Fibroblast of the aortic adventitia (primary cell): ENCODE results near the gene DPM2. TPM values are rescaled to one million over a fixed set of nuclear protein-coding genes. Genes with fewer than 3 reads are reported as not detected.

ENCODE experiments used
- DNase-seq: peaks from one replicate; pipeline ENCODE4 v3.0.0-alpha.2; 2010; ENCODE audit warnings: low read depth
- H3K4me3 ChIP-seq: 2 replicates; pipeline ENCODE4 v1.5.1; 2011; ENCODE audit warnings: low read depth, mild to moderate bottlenecking, control low read depth, low read length, moderate library complexity
- total RNA-seq: library from RNA; depleted of rRNA; stranded (reverse); fragments of >200 nt; gene quantifications from 2 replicates; pipeline ENCODE4 v1.2.3, GENCODE V29; 2012; ENCODE audit warnings: low replicate concordance
- TF ChIP-seq, protein P1 (sequence below): IDR thresholded peaks from 2 replicates; pipeline ENCODE4 v1.5.1; 2011; ENCODE audit warnings: mild to moderate bottlenecking, low read length, control low read depth, inconsistent platforms; ENCODE audit not compliant: insufficient read depth

Gene DPM2
- total RNA-seq, 1 donor, result 19.9 TPM

DNA sequence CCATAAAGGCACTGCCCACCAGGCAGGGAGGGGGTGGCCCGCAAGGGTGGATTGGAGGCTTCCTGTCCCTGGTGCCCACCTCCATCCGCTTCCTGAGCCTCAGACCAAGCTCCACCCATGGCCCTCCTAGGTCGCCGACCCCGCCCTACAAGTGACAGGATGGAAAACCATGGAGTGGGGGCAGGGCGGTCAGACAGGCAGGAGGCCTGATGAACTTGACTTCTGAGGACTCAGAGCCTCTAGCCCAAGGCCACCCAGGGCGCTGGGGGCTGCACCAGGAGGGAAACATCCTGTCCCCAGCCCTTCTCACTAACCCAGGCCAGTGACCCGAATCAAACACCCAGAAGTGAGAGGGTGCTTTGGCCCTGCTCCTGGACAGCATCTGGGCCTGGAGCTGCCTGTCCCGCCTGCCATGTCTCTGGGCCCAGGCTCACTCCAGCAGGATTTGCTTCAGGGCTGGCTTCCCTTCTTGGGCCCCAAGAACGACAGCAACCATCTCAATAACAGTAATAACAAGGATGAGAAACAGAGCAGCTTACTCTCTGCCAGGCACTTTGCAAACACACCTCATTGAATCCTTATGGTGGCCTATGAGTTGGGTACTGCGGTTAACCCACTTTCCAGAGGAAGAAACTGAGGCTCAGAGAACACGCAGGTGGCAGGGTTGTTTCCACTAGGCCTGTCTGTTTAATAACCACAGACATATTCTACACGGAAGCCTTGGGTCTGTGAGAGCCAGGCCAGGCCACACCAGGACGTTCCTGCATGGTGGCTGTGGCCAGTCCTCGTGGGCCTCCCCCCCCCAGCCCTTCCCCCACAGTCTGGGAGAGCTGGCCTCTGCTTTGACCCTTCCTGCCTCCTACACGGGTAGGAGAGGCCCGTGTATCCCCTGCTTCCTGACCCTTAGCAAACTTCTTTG, 33.8 kb downstream of the DPM2 start:
- TF ChIP-seq, protein P1, sequence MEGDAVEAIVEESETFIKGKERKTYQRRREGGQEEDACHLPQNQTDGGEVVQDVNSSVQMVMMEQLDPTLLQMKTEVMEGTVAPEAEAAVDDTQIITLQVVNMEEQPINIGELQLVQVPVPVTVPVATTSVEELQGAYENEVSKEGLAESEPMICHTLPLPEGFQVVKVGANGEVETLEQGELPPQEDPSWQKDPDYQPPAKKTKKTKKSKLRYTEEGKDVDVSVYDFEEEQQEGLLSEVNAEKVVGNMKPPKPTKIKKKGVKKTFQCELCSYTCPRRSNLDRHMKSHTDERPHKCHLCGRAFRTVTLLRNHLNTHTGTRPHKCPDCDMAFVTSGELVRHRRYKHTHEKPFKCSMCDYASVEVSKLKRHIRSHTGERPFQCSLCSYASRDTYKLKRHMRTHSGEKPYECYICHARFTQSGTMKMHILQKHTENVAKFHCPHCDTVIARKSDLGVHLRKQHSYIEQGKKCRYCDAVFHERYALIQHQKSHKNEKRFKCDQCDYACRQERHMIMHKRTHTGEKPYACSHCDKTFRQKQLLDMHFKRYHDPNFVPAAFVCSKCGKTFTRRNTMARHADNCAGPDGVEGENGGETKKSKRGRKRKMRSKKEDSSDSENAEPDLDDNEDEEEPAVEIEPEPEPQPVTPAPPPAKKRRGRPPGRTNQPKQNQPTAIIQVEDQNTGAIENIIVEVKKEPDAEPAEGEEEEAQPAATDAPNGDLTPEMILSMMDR, result no peak
- H3K4me3 ChIP-seq, result no peak overlapping the region
- DNase-seq, result no peak

DNA sequence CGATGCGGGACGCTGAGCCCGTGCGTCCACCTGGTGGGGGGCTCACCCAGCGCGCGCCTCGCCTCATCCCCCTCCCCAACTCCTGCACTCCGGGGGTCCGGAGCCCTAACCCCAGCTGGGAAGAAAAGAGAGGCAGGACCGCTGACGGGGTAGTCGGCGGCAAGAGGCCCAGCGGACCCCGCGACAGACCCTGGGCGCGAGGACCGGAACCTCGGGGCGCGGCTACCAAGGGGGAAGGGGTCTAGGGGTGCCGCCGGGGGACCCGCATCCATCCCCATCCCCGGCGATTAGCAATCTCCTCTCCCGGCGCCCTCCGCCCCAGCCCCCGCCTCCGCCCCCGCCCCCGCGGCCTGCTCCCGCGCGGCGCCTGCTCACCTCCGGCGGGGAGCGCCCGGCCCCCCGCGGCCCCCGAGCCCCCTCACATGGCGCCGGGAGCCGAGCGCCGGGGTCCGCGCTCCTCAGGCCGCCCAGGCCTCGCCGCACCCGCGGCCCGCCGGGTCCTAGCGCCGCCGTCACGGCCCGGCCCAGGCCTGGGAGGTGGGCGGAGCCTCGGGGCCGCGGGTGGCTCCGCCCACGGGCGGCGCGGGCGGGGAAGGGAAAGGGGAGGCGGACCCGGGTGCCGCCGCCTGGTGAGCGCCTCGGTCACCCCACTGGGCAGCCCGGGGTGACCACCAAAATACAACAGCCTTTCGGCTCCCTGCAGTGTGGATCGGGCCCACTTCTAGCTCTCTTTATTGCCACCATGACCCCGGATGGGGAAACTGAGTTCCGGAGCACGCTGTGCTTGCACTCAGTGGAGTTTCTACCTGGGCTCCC, 38.3 kb downstream of the DPM2 start, which contains the start of gene ST6GALNAC6:
TSS of gene ST6GALNAC6 (minus strand) at position 476 of the 816 bp plus-strand sequence. CDS start 1,622 bp downstream, outside the sequence.
- DNase-seq, result peak; percentile 62
- TF ChIP-seq, protein P1, result no peak
- peak within 1 kb of the TSS; percentile 84 for H3K4me3 ChIP-seq

DNA sequence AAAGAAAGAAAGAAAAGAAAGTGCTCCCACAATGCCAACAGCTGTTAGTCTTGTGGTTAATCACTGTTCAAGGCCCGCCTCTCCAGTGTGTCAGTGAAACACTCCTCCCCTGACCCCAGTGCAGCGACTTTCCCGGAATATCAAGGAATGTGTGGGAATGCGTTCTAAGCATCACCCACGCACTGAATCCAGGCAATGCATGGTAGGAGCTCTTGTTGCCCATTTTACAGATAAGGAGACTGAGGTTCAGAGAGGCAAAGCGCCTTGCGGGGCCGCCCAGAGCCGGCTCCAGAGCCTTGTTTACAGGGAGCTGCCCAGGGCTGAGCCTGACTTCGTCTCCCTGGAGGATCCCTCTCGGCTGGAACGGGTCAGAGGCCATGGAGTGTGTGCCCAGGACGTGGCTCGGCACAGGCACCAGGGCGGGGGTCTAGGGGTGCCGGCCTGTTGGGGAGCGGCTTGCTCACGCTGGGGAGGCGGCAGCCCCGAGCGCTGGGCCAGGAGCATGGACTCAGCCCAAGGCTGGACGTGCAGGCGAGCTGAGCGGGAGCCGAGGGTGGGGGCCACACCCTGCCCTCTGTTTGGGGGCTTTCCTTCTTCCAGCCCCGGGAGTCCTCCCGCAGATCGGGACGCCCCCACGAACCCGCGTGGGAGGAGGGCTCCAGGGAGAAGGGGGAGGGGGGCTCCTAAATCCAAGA, 39.1 kb downstream of the DPM2 start:
- H3K4me3 ChIP-seq, result peak overlapping the region; percentile 84
- peak; percentile 94 for DNase-seq
- TF ChIP-seq, protein P1, result no peak

DNA sequence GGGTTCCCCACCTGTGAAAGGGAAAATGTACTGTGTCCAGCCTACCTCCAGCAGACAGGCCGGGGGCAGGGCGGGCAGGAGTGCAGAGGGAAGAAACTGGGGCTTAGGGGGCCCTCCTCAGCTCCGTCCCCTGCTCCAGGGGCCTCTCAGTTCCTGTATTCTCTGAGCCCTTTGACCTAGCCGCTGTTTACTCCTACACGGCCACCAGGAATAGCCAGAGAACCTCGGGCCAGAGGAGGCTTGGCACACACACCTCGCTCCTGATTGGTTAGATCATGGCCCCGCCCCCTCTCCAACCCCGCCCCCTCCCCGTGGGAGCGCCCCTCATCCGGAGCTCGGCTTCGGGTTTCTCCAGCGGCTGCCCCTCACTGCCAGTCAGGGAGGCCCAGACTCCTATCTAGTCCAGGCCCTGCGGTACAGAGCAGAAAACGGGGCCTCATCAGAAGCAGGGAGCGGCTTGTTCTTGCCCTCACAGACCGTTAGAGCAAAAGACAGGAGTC, 40.4 kb downstream of the DPM2 start:
- TF ChIP-seq, protein P1, result no peak
- DNase-seq, result peak; percentile 82
- peak overlapping the region; percentile 56 for H3K4me3 ChIP-seq

DNA sequence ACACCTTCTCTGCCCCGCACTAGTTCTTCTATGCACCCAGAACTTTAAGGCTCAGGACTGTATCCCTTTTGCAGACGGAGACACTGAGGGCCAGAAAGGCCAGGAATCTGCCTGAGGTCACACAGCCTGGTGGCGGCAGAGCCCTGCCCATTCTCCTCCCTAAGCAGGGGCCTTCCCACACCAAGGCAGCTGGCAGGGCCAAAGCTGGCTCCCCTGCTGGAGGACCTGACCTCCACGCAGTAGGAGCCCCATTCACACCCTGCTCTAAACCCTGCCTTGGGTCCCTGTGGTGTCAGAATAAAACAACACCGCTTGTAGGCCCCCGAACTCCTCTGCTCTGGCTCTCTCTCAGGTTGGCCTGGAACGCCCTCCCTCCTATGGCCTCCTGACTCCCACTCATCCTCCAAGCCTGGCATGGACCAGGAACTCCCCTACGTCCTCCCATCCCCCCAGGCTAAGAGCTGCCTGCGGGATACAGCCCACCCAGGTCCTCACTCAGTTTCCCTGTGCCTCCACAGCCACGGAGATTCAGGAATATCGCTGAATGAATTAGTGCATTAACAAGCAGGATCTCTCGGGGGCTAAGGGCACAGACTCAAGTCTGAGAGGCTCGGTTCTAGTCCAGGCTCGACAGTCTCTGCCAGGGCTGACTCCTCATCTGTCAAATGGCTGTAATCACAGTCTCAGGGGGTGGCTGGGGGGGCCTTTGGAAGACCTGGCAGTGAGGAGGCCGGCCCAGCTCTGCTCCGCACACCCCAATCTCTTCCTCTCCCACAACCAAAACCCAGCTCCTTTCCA, 41.1 kb downstream of the DPM2 start:
- DNase-seq, result no peak
- TF ChIP-seq, protein P1, result no peak
- peak overlapping the region; percentile 56 for H3K4me3 ChIP-seq
